GM10266 (cell line): ENCODE data around the gene CYTH1.

Experiments used
- DNase-seq: peaks from one replicate; pipeline ENCODE4 v3.0.0; 2012; ENCODE audit errors: extremely low spot score
- CTCF ChIP-seq: IDR thresholded peaks from 2 replicates; pipeline ENCODE4 v1.5.1; 2012; ENCODE audit warnings: mild to moderate bottlenecking, low read depth; ENCODE audit not compliant: control insufficient read depth, insufficient read depth; ENCODE audit errors: missing control alignments

Gene CYTH1

GRCh38 chr17:78824240-78824639 is 42.2 kb upstream of the CYTH1 start:
- no peak for DNase-seq
- TF ChIP-seq CTCF: no peak

GRCh38 chr17:78823282-78824046 is 41.4 kb upstream of the CYTH1 start:
- TF ChIP-seq CTCF: no peak
- DNase-seq: no peak

GRCh38 chr17:78822552-78822951 is 40.5 kb upstream of the CYTH1 start:
- no peak for TF ChIP-seq CTCF
- no peak for DNase-seq

- no peak for DNase-seq
- no peak for TF ChIP-seq CTCF
Observed at GRCh38 chr17:78821961-78822360, 39.9 kb upstream of the CYTH1 start.

- DNase-seq: no peak
- TF ChIP-seq CTCF: no peak
Observed at GRCh38 chr17:78820841-78821240, 38.8 kb upstream of the CYTH1 start.

- no peak for TF ChIP-seq CTCF
- no peak for DNase-seq
Observed at GRCh38 chr17:78819806-78820792, 38.0 kb upstream of the CYTH1 start.

- no peak for TF ChIP-seq CTCF
- no peak for DNase-seq
Observed at GRCh38 chr17:78819402-78819801, 37.3 kb upstream of the CYTH1 start.
